Endometrium (tissue), 2 donors: Measurements from ENCODE around the gene CLEC10A.
"Not testable (repeated sequence)": the region's sequence is repeated elsewhere in the genome, so short reads cannot be mapped to it uniquely, and the experiment has no call there.

Experiments used
- FAIRE-seq: peaks from 2 replicates; lab custom pipeline; 2012; peaks lifted over from hg19 to GRCh38; lab: Jason Lieb, UNC
- donor health status: control.
- donor health status: control.

Gene CLEC10A

GRCh38 chr17:7079581-7080455, at the start of gene CLEC10A:
TSS of gene CLEC10A (minus strand) at chr17:7080251. CDS start at chr17:7078812, 1,439 bp downstream.
- FAIRE-seq: no peak

- no peak for FAIRE-seq
These were observed 49.3 kb upstream of the CLEC10A start for GRCh38 chr17:7129311-7129710.

- FAIRE-seq: no peak
These were observed 48.1 kb upstream of the CLEC10A start for GRCh38 chr17:7128160-7128559.

GRCh38 chr17:7127501-7127900, 47.5 kb upstream of the CLEC10A start:
- FAIRE-seq: not testable (repeated sequence)

GRCh38 chr17:7126386-7126785, 46.3 kb upstream of the CLEC10A start:
- not testable (repeated sequence) for FAIRE-seq

- FAIRE-seq: no peak
These were observed 44.9 kb upstream of the CLEC10A start for GRCh38 chr17:7124923-7125322.

GRCh38 chr17:7123844-7124243, 43.8 kb upstream of the CLEC10A start:
- FAIRE-seq: no peak

- no peak for FAIRE-seq
These were observed 42.3 kb upstream of the CLEC10A start for GRCh38 chr17:7122381-7122780.

- FAIRE-seq: not testable (repeated sequence)
These were observed 40.6 kb upstream of the CLEC10A start for GRCh38 chr17:7120635-7121034.

- FAIRE-seq: no peak
These were observed 40.1 kb upstream of the CLEC10A start for GRCh38 chr17:7120123-7120522.

- FAIRE-seq: no peak
These were observed 39.3 kb upstream of the CLEC10A start for GRCh38 chr17:7119314-7119713.

GRCh38 chr17:7114875-7115614, 35.0 kb upstream of the CLEC10A start:
- no peak for FAIRE-seq

- FAIRE-seq: no peak
These were observed 34.3 kb upstream of the CLEC10A start, which contains the start of gene ASGR2 for GRCh38 chr17:7114241-7114874. TSS of gene ASGR2 (minus strand) at chr17:7114822. CDS start at chr17:7114240, 582 bp downstream.

GRCh38 chr17:7113273-7114071, 33.4 kb upstream of the CLEC10A start:
- no peak for FAIRE-seq

GRCh38 chr17:7112510-7113108, 32.6 kb upstream of the CLEC10A start:
- no peak for FAIRE-seq

- FAIRE-seq: no peak
These were observed 31.9 kb upstream of the CLEC10A start for GRCh38 chr17:7111784-7112509.

- FAIRE-seq: no peak
These were observed 30.7 kb upstream of the CLEC10A start for GRCh38 chr17:7110617-7111306.

- no peak for FAIRE-seq
These were observed 29.6 kb upstream of the CLEC10A start for GRCh38 chr17:7109461-7110322.

GRCh38 chr17:7108981-7109380, 28.9 kb upstream of the CLEC10A start:
- no peak for FAIRE-seq
